ENCODE data around the gene NRIP2. TPM values are rescaled to one million over a fixed set of nuclear protein-coding genes. Genes with fewer than 3 reads are reported as not detected.

Gene NRIP2
- total RNA-seq, 1 donor from 2014 or later, result 9.7 TPM

DNA sequence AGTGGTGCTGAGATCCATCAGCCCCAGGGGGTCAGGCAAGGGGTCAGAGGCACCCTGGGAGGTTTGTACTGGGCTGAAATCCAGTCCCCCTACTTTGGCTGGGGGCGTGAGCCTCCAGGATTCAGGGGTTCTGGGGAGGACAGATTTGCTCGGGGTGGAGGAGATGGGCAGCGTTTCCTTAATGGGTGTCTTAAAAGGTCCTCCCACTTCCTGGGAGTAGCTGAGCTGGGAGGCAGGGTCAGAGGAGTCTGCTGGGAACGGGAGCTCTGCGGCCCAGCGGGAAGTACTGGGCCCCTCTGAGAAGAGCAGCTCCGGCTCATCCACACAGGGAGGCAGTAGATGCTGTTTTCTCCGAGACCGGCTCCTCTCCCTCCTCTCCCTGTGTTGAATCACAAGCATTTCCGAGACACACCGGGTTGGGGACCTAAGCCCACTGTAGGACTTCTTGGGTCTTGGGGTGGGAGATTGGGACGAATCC is 24.1 kb upstream of the NRIP2 start:
- TF ChIP-seq, protein P1, sequence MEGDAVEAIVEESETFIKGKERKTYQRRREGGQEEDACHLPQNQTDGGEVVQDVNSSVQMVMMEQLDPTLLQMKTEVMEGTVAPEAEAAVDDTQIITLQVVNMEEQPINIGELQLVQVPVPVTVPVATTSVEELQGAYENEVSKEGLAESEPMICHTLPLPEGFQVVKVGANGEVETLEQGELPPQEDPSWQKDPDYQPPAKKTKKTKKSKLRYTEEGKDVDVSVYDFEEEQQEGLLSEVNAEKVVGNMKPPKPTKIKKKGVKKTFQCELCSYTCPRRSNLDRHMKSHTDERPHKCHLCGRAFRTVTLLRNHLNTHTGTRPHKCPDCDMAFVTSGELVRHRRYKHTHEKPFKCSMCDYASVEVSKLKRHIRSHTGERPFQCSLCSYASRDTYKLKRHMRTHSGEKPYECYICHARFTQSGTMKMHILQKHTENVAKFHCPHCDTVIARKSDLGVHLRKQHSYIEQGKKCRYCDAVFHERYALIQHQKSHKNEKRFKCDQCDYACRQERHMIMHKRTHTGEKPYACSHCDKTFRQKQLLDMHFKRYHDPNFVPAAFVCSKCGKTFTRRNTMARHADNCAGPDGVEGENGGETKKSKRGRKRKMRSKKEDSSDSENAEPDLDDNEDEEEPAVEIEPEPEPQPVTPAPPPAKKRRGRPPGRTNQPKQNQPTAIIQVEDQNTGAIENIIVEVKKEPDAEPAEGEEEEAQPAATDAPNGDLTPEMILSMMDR (IDR thresholded peaks at IDR 0.05), result no peak
- Histone ChIP-seq H3K9me3 (no peaks in the 10 kb centered on the region), H3K27me3 (no peaks in the 10 kb centered on the region), H3K4me3 (no peak overlapping the region), H3K4me1 (no peaks in the 10 kb centered on the region), H3K36me3 (no peaks in the 10 kb centered on the region), H3K27ac (no peak overlapping the region)
- intact Hi-C loops (cut with DNase I), result no loop called here
- DNase-seq (ENCODE audit: low spot score in 2 of 2), result no peak

DNA sequence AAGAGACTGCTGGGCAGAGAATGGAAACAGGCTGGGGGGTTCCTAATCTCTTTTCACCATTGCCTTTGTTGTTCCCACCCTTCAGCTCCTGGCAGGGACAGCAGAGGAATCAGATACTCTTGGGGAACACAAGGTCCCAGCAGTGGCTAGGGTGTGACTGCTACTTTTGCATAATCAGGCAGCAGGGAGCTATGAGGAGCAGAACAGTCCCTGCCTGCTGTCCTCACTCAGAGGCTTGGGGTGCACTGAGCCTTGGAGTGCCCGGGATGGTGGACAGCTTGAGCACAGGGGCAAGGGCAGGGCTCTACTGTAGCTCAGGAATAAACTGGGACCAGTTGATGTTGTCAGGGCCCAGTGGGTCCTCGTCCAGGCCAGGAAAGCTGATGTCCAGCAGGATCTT is 23.5 kb upstream of the NRIP2 start:
- TF ChIP-seq, protein P1 (IDR thresholded peaks at IDR 0.05), result no peak
- Histone ChIP-seq H3K27me3 (no peaks in the 10 kb centered on the region), H3K27ac (no peak overlapping the region)

DNA sequence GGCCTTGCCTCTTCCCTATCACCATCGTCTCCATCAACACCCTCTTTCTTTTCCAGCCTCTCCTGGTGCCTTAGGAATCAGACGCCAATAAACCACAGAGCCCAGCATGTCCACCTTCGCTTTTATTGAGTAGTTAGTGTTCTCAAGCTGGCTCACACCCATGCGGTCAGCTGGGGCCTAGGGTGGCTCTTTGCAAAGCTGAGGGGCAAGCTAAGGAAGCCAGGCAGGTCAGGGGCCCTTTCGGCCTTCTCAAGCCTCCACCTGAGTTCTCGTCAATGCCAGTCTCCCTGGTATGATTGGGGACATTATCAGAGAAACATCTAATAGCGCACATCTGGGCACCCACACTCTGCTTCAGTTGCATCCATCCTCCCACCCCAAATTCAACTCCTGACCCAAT is 22.7 kb upstream of the NRIP2 start:
- Histone ChIP-seq H3K9me3 (no peaks in the 10 kb centered on the region), H3K36me3 (no peaks in the 10 kb centered on the region), H3K27me3 (no peaks in the 10 kb centered on the region), H3K4me1 (peaks cover 0 to 2% of the 10 kb centered on the region in 2 donors), H3K4me3 (no peak overlapping the region), H3K27ac (no peak overlapping the region)
- TF ChIP-seq, protein P1 (IDR thresholded peaks at IDR 0.05), result no peak
- no peak for DNase-seq (ENCODE audit: low spot score in 2 of 2)
- intact Hi-C loops (cut with DNase I), result no loop called here

More for the DNA sequence above, 23.5 kb upstream of the NRIP2 start:
- intact Hi-C loops (cut with DNase I), result no loop called here
- Histone ChIP-seq H3K4me1 (peaks cover 0 to 2% of the 10 kb centered on the region in 2 donors), H3K4me3 (no peak overlapping the region), H3K9me3 (no peaks in the 10 kb centered on the region), H3K36me3 (no peaks in the 10 kb centered on the region)
- DNase-seq (ENCODE audit: low spot score in 2 of 2), result no peak

DNA sequence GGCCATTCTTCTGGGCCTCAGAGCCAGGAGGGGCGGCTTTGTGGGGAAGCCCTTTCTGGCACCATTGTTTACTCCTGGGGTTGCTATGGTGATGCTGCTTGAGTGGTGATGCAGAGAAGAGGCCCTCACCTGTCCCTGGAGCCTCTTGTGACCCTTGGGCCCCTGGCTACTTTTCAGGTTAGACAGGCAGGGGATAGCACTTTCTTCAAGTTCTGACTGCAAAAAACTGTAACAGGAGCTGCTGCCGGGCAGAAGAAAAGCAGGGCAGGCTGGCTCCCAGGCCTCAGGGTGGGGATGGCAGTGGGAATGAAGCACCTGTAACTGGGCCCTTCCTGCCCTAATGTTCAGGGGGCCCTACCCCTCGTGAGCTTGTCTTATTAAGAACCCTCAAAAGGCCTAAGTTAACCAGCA is 22.2 kb upstream of the NRIP2 start, which contains the start of gene TEX52:
Gene TEX52 (minus strand): TSS at position 19 of the 411 bp plus-strand sequence. CDS start 13 bp downstream, at position 6.
- Histone ChIP-seq H3K27me3 (no peaks in the 10 kb centered on the region), H3K36me3 (no peaks in the 10 kb centered on the region), H3K4me3 (no peak within 1 kb of the TSS), H3K9me3 (no peaks in the 10 kb centered on the region), H3K4me1 (peaks cover 0 to 2% of the 10 kb centered on the region in 2 donors), H3K27ac (no peak within 1 kb of the TSS)
- TF ChIP-seq, protein P1 (IDR thresholded peaks at IDR 0.05), result no peak
- intact Hi-C loops (cut with DNase I), result no loop called here
- DNase-seq (ENCODE audit: low spot score in 2 of 2), result no peak

DNA sequence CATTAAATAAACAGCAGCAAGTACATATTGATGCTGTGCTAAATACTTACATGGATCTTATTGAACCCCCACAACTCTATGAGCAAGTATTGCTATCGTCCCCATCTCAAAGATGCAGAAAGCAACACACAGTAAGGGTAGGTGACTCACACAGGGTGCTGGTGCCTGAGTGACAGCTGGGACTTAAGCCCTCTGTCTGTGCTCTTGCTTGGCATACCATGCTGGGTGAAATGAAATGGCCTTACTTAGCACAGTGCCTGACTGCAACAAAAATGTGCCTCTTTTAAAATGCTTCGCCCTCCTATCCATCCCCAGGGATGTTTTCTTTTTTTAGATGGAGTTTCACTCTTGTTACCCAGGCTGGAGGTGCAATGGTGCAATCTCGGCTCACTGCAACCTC is 21.2 kb upstream of the NRIP2 start:
- Histone ChIP-seq H3K27ac (no peak overlapping the region), H3K36me3 (no peaks in the 10 kb centered on the region), H3K27me3 (no peaks in the 10 kb centered on the region), H3K4me1 (peaks cover 0 to 2% of the 10 kb centered on the region in 2 donors), H3K9me3 (no peaks in the 10 kb centered on the region), H3K4me3 (no peak overlapping the region)
- intact Hi-C loops (cut with DNase I), result no loop called here
- DNase-seq (ENCODE audit: low spot score in 2 of 2), result no peak
- TF ChIP-seq, protein P1 (IDR thresholded peaks at IDR 0.05), result no peak

DNA sequence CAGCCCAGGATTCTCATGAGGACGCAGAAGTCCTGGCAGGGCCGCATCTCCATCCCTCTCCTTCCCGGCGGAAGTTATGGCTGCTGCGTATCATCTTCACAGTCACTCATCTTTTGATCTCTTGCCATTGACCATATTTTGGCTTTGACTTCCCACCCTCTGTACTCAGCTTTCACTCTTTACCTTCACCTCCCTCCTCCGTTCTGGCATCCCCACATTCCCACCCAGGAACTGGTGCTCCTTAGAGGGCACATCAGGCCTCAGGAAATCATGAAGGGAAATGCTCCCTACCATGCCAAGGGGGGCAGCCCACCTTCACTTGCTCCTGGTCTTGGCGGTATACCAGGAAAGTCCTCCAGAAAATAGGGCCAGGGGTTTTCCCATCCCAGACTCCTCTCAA is 20.7 kb upstream of the NRIP2 start:
- no peak for DNase-seq (ENCODE audit: low spot score in 2 of 2)

More for the DNA sequence above, 20.7 kb upstream of the NRIP2 start:
- Histone ChIP-seq H3K4me3 (no peak overlapping the region), H3K27ac (no peak overlapping the region), H3K27me3 (no peaks in the 10 kb centered on the region), H3K9me3 (no peaks in the 10 kb centered on the region), H3K4me1 (peaks cover 0 to 2% of the 10 kb centered on the region in 2 donors), H3K36me3 (no peaks in the 10 kb centered on the region)
- intact Hi-C loops (cut with DNase I), result no loop called here
- TF ChIP-seq, protein P1 (IDR thresholded peaks at IDR 0.05), result no peak

All from ascending aorta (tissue), 2 donors.